K562 (cell line): Measurements from ENCODE around the gene PRDM16. TPM values are rescaled to one million over a fixed set of nuclear protein-coding genes. Genes with fewer than 3 reads are reported as not detected.

Experiments used
- ATAC-seq: fragments of 200-7000 bp; cut with Tn5 transposase; 3 replicates; pipeline ENCODE4 v1.9.1; 2020; ENCODE audit warnings: moderate library complexity
- BruUV-seq: library from RNA; stranded (reverse); fragments of 400-500 nt; replicated peaks from 2 replicates; lab custom pipeline; 2021; lab: Mats Ljungman, UMichigan
- CTCF ChIA-PET: fragments of 300-600 bp; formaldehyde crosslinking; extraction: SDS; loops from one replicate; lab custom pipeline; 2021; ENCODE audit warnings: low intra/inter-chr PET ratio; lab: Yijun Ruan, JAX
- POLR2A ChIA-PET: fragments of 300-600, 350-650 bp; sonication (Branson Sonifier 250); formaldehyde crosslinking; extraction: SDS; loops from one replicate; lab custom pipeline; 2021; ENCODE audit warnings: antibody characterized with exemption, inconsistent platforms; lab: Yijun Ruan, JAX
- DNase-seq, 4 experiments: peaks; one replicate each; pipeline versions ENCODE4 v3.0.0 to v3.0.0-alpha.2; 2011 to 2018; ENCODE audit warnings: low spot score in 3 of 4, mixed read lengths in 3 of 4; ENCODE audit errors: extremely low read depth in 1 of 4
- FAIRE-seq: peaks from 2 replicates; lab custom pipeline; 2011; peaks lifted over from hg19 to GRCh38; lab: Jason Lieb, UNC
- H2AFZ ChIP-seq: 2 replicates; pipeline ENCODE4 v1.6.0; 2011; ENCODE audit warnings: low read depth, low read length, control low read depth, inconsistent platforms
- H3K27ac ChIP-seq: fragments of 200-600 bp; 3 replicates; pipeline ENCODE4 v1.8.0; 2011; ENCODE audit warnings: low read depth, mild to moderate bottlenecking, control low read depth, inconsistent platforms, low read length, moderate library complexity, mixed read lengths; ENCODE audit errors: extremely low read depth
- H3K27me3 ChIP-seq, 2 experiments: fragments of 300-600 bp in 1 of 2; 2 replicates in 1 of 2; 3 replicates in 1 of 2; pipeline versions ENCODE4 v1.6.0 to v1.8.0; 2011; ENCODE audit warnings: inconsistent platforms in 2 of 2, low read length in 2 of 2, mild to moderate bottlenecking in 1 of 2, mixed read lengths in 1 of 2, moderate library complexity in 1 of 2; ENCODE audit not compliant: control insufficient read depth in 2 of 2, insufficient read depth in 2 of 2
- H3K36me3 ChIP-seq: fragments of 300-600 bp; 3 replicates; pipeline ENCODE4 v1.8.0; 2011; ENCODE audit warnings: mild to moderate bottlenecking, low read length, inconsistent platforms; ENCODE audit not compliant: control insufficient read depth, insufficient read depth
- H3K4me1 ChIP-seq, 2 experiments: fragments of 200-600 bp in 1 of 2; replicated peaks in 1 of 2; 2 replicates in 1 of 2; 3 replicates in 1 of 2; pipeline versions ENCODE4 v1.5.1 to v1.8.0; 2011; ENCODE audit warnings: inconsistent platforms in 2 of 2, low read length in 2 of 2, mild to moderate bottlenecking in 1 of 2, mixed read lengths in 1 of 2, moderate library complexity in 1 of 2; ENCODE audit not compliant: control insufficient read depth in 2 of 2, insufficient read depth in 2 of 2
- H3K4me2 ChIP-seq: 2 replicates; pipeline ENCODE4 v1.6.1; 2011; ENCODE audit warnings: low read length, control low read depth, inconsistent platforms, mixed read lengths; ENCODE audit not compliant: insufficient read depth
- H3K4me3 ChIP-seq: fragments of 200-600 bp; sonication (generic), shearing (Covaris generic); 2 replicates; pipeline ENCODE4 v1.5.1; 2016; ENCODE audit warnings: control low read depth, inconsistent platforms
- H3K79me2 ChIP-seq: fragments of 200-600 bp; 3 replicates; pipeline ENCODE4 v1.8.0; 2011; ENCODE audit warnings: low read length, inconsistent platforms; ENCODE audit not compliant: control insufficient read depth, insufficient read depth
- H3K9ac ChIP-seq, 2 experiments: 2 replicates each; pipeline versions ENCODE4 v1.6.0 to v1.6.1; 2011; ENCODE audit warnings: low read depth in 2 of 2, low read length in 2 of 2, control low read depth in 1 of 2, inconsistent platforms in 1 of 2, mild to moderate bottlenecking in 1 of 2, mixed read lengths in 1 of 2; ENCODE audit not compliant: insufficient read depth in 1 of 2
- H3K9me1 ChIP-seq: one replicate; pipeline ENCODE4 v1.6.0; 2011; ENCODE audit warnings: inconsistent platforms, mild to moderate bottlenecking, low read length, moderate library complexity; ENCODE audit not compliant: control insufficient read depth, insufficient read depth
- H3K9me3 ChIP-seq: replicated peaks from 2 replicates; pipeline ENCODE4 v1.5.1; 2011; ENCODE audit warnings: low read depth, low read length, inconsistent platforms; ENCODE audit not compliant: control insufficient read depth, insufficient read depth
- H4K20me1 ChIP-seq: replicated peaks from 2 replicates; pipeline ENCODE4 v1.6.1; 2011; ENCODE audit warnings: low read length, inconsistent platforms, mixed read lengths; ENCODE audit not compliant: control insufficient read depth, insufficient read depth
- ADNP ChIP-seq: fragments of 200-800 bp; sonication (Bioruptor generic); IDR thresholded peaks from 2 replicates; pipeline ENCODE4 v1.6.1; 2016; ENCODE audit warnings: missing genetic modification characterization, missing compliant biosample characterization
- CEBPG ChIP-seq, 3 experiments: fragments of 200-800 bp in 1 of 3; sonication (Bioruptor generic) in 1 of 3; sonication (generic) in 1 of 3; formaldehyde crosslinking in 1 of 3; IDR thresholded peaks in 2 of 3; conservative IDR thresholded peaks in 1 of 3; 2 replicates each; pipeline versions ENCODE4 v1.6.1 to v1.8.0; 2016 to 2022; ENCODE audit warnings: missing compliant biosample characterization in 2 of 3, missing genetic modification characterization in 2 of 3, mild to moderate bottlenecking in 1 of 3, missing genetic modification reagents in 1 of 3
- FOXA3 ChIP-seq, 2 experiments: fragments of 450-650 bp in 1 of 2; sonication (generic) in 1 of 2; formaldehyde crosslinking; IDR thresholded peaks in 1 of 2; conservative IDR thresholded peaks in 1 of 2; 2 replicates each; pipeline versions ENCODE4 v1.4.0 to v1.8.0; 2020 to 2022; ENCODE audit warnings: mild to moderate bottlenecking in 2 of 2, missing genetic modification reagents in 1 of 2
- MEIS2 ChIP-seq: fragments of 450-650 bp; IDR thresholded peaks from 2 replicates; pipeline ENCODE4 v1.6.1; 2014; ENCODE audit warnings: mild to moderate bottlenecking; ENCODE audit not compliant: partially characterized antibody
- ZNF75A ChIP-seq: fragments of 450-650 bp; formaldehyde crosslinking; IDR thresholded peaks from 2 replicates; pipeline ENCODE4 v1.4.0; 2020; ENCODE audit warnings: mild to moderate bottlenecking
- WGBS: fragments of 100-300 bp; shearing (Covaris generic); methylation state at CpG from one replicate; pipeline ENCODE4 v1.1.6; 2016; ENCODE audit warnings: low coverage, mixed read lengths; ENCODE audit not compliant: insufficient coverage; ENCODE audit errors: missing lambda C conversion rate; 5-methylcytosine and 5-hydroxymethylcytosine counted together
- in situ Hi-C: fragments of 300-500 bp; cut with MboI; formaldehyde crosslinking; loops from 4 replicates; pipeline ENCODE4 v1.15.0; 2018; ENCODE audit warnings: inconsistent platforms, mixed read lengths
- intact Hi-C: fragments of 100-400 bp; cut with micrococcal nuclease; formaldehyde crosslinking; loops from 2 replicates; pipeline ENCODE4 v1.14.2; 2022
- polyA plus RNA-seq, 8 experiments: library from polyadenylated mRNA; depleted of rRNA in 4 of 8; stranded (reverse) in 5 of 8; unstranded in 3 of 8; fragments of >200 nt; fragmentation: Nextera tagmentation in 2 of 8; fragmentation: Illumina TruSeq in 1 of 8; extraction: Ambion mirVana in 2 of 8; extraction: Trizol in 1 of 8; gene quantifications; 2 replicates each; pipeline versions ENCODE4 v1.2.1 to v1.2.3, GENCODE V29; 2011 to 2014; ENCODE audit warnings: inconsistent platforms in 1 of 8, missing spikeins in 1 of 8
- total RNA-seq, 7 experiments: library from RNA; depleted of rRNA in 6 of 7; stranded (reverse); fragments of >200 nt in 6 of 7; fragmentation: Illumina TruSeq in 2 of 7; extraction: Trizol in 2 of 7; gene quantifications; 2 replicates each; pipeline versions ENCODE4 v1.2.1 to v1.2.3, GENCODE V29; 2011 to 2021; ENCODE audit warnings: low replicate concordance in 1 of 7
- TF ChIP-seq, protein P1 (sequence below): fragments of 250-450 bp; sonication (Bioruptor Pico); IDR thresholded peaks from 2 replicates; pipeline ENCODE4 v1.8.0; 2021; ENCODE audit warnings: moderate library complexity, mild to moderate bottlenecking, inconsistent platforms
- TF ChIP-seq, protein P2 (sequence below): sonication (generic); formaldehyde crosslinking; IDR thresholded peaks from 2 replicates; pipeline ENCODE4 v1.8.1; 2022; ENCODE audit warnings: missing genetic modification reagents

The PRDM16 gene
- total and polyA plus RNA-seq, 9 of the 15 experiments (the other 6 are each of a cell fraction or from before 2014, with no cell fraction given) = 0.10 to 0.27 TPM; not detected in 7

- Histone ChIP-seq H3K4me1 (peaks cover 0 to 39% of the 10 kb centered on the region in 2 experiments; a peak in 3 of 5 replicates), H3K4me3 (no peak overlapping the region), H3K79me2 (no peaks in the 10 kb centered on the region), H4K20me1 (peaks cover 41% of the 10 kb centered on the region), H3K9me1 (no peaks in the 10 kb centered on the region), H3K27me3 (peaks cover 24 to 54% of the 10 kb centered on the region in 2 experiments; a peak in 4 of 5 replicates), H3K27ac (no peak overlapping the region)
- POLR2A ChIA-PET = no interaction called here
- FAIRE-seq (no peak), ATAC-seq (no peak)
- in situ Hi-C loops (no loop called here), intact Hi-C loops (no loop called here)
- TF ChIP-seq, protein P1, sequence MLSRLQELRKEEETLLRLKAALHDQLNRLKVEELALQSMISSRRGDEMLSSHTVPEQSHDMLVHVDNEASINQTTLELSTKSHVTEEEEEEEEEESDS (CRISPR knock-in tag) = no peak
- 0 out of 2 replicates have a peak, but pooled peaks have one; percentile 17 for TF ChIP-seq ADNP
- TF ChIP-seq, protein P2, sequence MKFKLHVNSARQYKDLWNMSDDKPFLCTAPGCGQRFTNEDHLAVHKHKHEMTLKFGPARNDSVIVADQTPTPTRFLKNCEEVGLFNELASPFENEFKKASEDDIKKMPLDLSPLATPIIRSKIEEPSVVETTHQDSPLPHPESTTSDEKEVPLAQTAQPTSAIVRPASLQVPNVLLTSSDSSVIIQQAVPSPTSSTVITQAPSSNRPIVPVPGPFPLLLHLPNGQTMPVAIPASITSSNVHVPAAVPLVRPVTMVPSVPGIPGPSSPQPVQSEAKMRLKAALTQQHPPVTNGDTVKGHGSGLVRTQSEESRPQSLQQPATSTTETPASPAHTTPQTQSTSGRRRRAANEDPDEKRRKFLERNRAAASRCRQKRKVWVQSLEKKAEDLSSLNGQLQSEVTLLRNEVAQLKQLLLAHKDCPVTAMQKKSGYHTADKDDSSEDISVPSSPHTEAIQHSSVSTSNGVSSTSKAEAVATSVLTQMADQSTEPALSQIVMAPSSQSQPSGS (CRISPR knock-in tag) = 0 out of 2 replicates have a peak, but pooled peaks have one; percentile 23
- TF ChIP-seq ZNF75A (CRISPR knock-in tag) = no peak
- 0 out of 2 replicates have a peak, but pooled peaks have one; percentile 17 for TF ChIP-seq CEBPG (CRISPR knock-in tag; IDR thresholded peaks at IDR 0.05)
- TF ChIP-seq CEBPG (tag; conservative IDR thresholded peaks at IDR 0.05 in 1 of 2, IDR thresholded peaks at IDR 0.05 in 1 of 2) = no peak
- TF ChIP-seq MEIS2 = no peak
- TF ChIP-seq FOXA3 (CRISPR knock-in tag; conservative IDR thresholded peaks at IDR 0.05 in 1 of 2, IDR thresholded peaks at IDR 0.05 in 1 of 2) = 0 out of 4 replicates have a peak, but pooled peaks of 1 of the 2 experiments have one; percentile 23
- TF ChIP-seq, all 486 proteins: peak for 4
- BruUV-seq = no TSS peak
- H3K9ac ChIP-seq = no peak overlapping the region
- CTCF ChIA-PET = no interaction called here
- DNase-seq = no peak
- H3K9me3 ChIP-seq = no peaks in the 10 kb centered on the region
- 28% methylated on average over 17 of the region's 18 CpGs for WGBS
- H3K4me2 ChIP-seq = no peak overlapping the region
- no peaks in the 10 kb centered on the region for H3K36me3 ChIP-seq
- H2AFZ ChIP-seq = no peak overlapping the region
These were observed 386.9 kb downstream of the PRDM16 start for GRCh38 chr1:3455670-3456448.
